ENCODE data around the gene IL17RA.

Gene IL17RA

GRCh38 chr22:17164392-17165024 lies 79.7 kb downstream of the IL17RA start:
- peaks cover 6% of the 10 kb centered on the region for H3K4me1 Mint-ChIP-seq
- H3K27me3 Mint-ChIP-seq, result no peaks in the 10 kb centered on the region
- H3K27ac Mint-ChIP-seq, result no peak overlapping the region
- H3K9me3 Mint-ChIP-seq, result no peaks in the 10 kb centered on the region
- no peak for ATAC-seq
- H3K36me3 Mint-ChIP-seq, result no peaks in the 10 kb centered on the region
- no peak overlapping the region for H3K4me3 Mint-ChIP-seq
